PC-9 (cell line): Measurements from ENCODE around the gene ADGRV1.

ENCODE experiments used
- CTCF ChIP-seq: fragments of 200-600 bp; sonication (generic); conservative IDR thresholded peaks from 2 replicates; pipeline ENCODE4 v1.6.1; 2017; ENCODE audit warnings: mixed run types, antibody characterized with exemption, mild to moderate bottlenecking, moderate library complexity
- EZH2 ChIP-seq: fragments of 200-600 bp; sonication (generic); IDR thresholded peaks from 2 replicates; pipeline ENCODE4 v1.8.0; 2017; ENCODE audit warnings: antibody characterized with exemption, low read depth

- TF ChIP-seq EZH2 (no peak), CTCF (no peak)
Measured at GRCh38 chr5:91178461-91178860, 619.9 kb downstream of the ADGRV1 start.
